Skeletal muscle tissue (tissue), 4 donors: ENCODE data around the gene CCDC89. TPM values are rescaled to one million over a fixed set of nuclear protein-coding genes. Genes with fewer than 3 reads are reported as not detected.
A peak's percentile ranks its signal among the peaks of the same experiment; 100 is the strongest.

Experiments
- H3K27ac ChIP-seq: one replicate; pipeline ENCODE4 v1.7.0; 2013; ENCODE audit warnings: mild to moderate bottlenecking, low read depth, low read length, inconsistent platforms
- H3K27me3 ChIP-seq, 3 donors: one replicate each; pipeline ENCODE4 v1.7.0; 2013; ENCODE audit warnings: low read length in 3 of 3; ENCODE audit not compliant: control insufficient read depth in 3 of 3, insufficient read depth in 3 of 3
- H3K36me3 ChIP-seq, 3 donors: one replicate each; pipeline ENCODE4 v1.7.0; 2013; ENCODE audit warnings: low read length in 3 of 3; ENCODE audit not compliant: control insufficient read depth in 3 of 3, insufficient read depth in 3 of 3
- H3K4me1 ChIP-seq, 3 donors: one replicate each; pipeline ENCODE4 v1.7.0; 2013; ENCODE audit warnings: low read length in 3 of 3, mild to moderate bottlenecking in 3 of 3; ENCODE audit not compliant: control insufficient read depth in 3 of 3, insufficient read depth in 3 of 3
- H3K4me3 ChIP-seq, 3 donors: one replicate each; pipeline ENCODE4 v1.7.0; 2013; ENCODE audit warnings: low read length in 3 of 3
- H3K9ac ChIP-seq, 3 donors: one replicate each; pipeline ENCODE4 v1.7.0; 2013; ENCODE audit warnings: low read length in 3 of 3, mild to moderate bottlenecking in 3 of 3, moderate library complexity in 2 of 3, low read depth in 1 of 3
- H3K9me3 ChIP-seq, 3 donors: one replicate each; pipeline ENCODE4 v1.7.0; 2013; ENCODE audit warnings: low read length in 3 of 3; ENCODE audit not compliant: control insufficient read depth in 3 of 3
- total RNA-seq: library from RNA; depleted of rRNA; stranded (reverse); fragments of >200 nt; gene quantifications from one replicate; pipeline ENCODE4 v1.2.3, GENCODE V29; 2014
- donor health status: Osteomylitis.

CCDC89 gene
- 1.0 TPM for total RNA-seq

GRCh38 chr11:85685820-85686459 lies at the start of gene CCDC89:
Gene CCDC89 (minus strand): TSS chr11:85686195. CDS start chr11:85686130, 65 bp downstream.
- Histone ChIP-seq H3K4me3 (peak within 1 kb of the TSS; percentile 65 to 81 (median 80)), H3K9ac (peak within 1 kb of the TSS; percentile 51 to 72 (median 66)), H3K9me3 (no peaks in the 10 kb centered on the region), H3K4me1 (peaks cover 15 to 33% (median 16%) of the 10 kb centered on the region in 3 donors), H3K27me3 (no peaks in the 10 kb centered on the region), H3K36me3 (no peaks in the 10 kb centered on the region), H3K27ac (peak within 1 kb of the TSS; percentile 71)

- H3K9me3 ChIP-seq: no peaks in the 10 kb centered on the region
- H3K27ac ChIP-seq: no peak overlapping the region
- no peak overlapping the region for H3K9ac ChIP-seq
- H3K4me1 ChIP-seq: no peaks in the 10 kb centered on the region
- H3K36me3 ChIP-seq: no peaks in the 10 kb centered on the region
- H3K4me3 ChIP-seq: no peak overlapping the region
- H3K27me3 ChIP-seq: no peaks in the 10 kb centered on the region
Observed at GRCh38 chr11:85732965-85733364, 47.0 kb upstream of the CCDC89 start.

GRCh38 chr11:85726381-85726780 lies 40.4 kb upstream of the CCDC89 start:
- H3K4me1 ChIP-seq: no peaks in the 10 kb centered on the region
- no peaks in the 10 kb centered on the region for H3K9me3 ChIP-seq
- no peak overlapping the region for H3K27ac ChIP-seq
- H3K27me3 ChIP-seq: no peaks in the 10 kb centered on the region
- no peaks in the 10 kb centered on the region for H3K36me3 ChIP-seq
- H3K9ac ChIP-seq: no peak overlapping the region
- no peak overlapping the region for H3K4me3 ChIP-seq

GRCh38 chr11:85725510-85726258 lies 39.7 kb upstream of the CCDC89 start:
- Histone ChIP-seq H3K4me1 (no peaks in the 10 kb centered on the region), H3K27ac (no peak overlapping the region), H3K27me3 (no peaks in the 10 kb centered on the region), H3K36me3 (no peaks in the 10 kb centered on the region), H3K9me3 (no peaks in the 10 kb centered on the region), H3K4me3 (no peak overlapping the region), H3K9ac (no peak overlapping the region)

- Histone ChIP-seq H3K4me1 (no peaks in the 10 kb centered on the region), H3K27ac (no peak overlapping the region), H3K36me3 (no peaks in the 10 kb centered on the region), H3K9me3 (no peaks in the 10 kb centered on the region), H3K4me3 (no peak overlapping the region), H3K27me3 (no peaks in the 10 kb centered on the region), H3K9ac (no peak overlapping the region)
Observed at GRCh38 chr11:85724748-85725465, 38.9 kb upstream of the CCDC89 start.

GRCh38 chr11:85723088-85723487 lies 37.1 kb upstream of the CCDC89 start:
- Histone ChIP-seq H3K9me3 (no peaks in the 10 kb centered on the region), H3K27ac (no peak overlapping the region), H3K4me3 (no peak overlapping the region), H3K27me3 (no peaks in the 10 kb centered on the region), H3K4me1 (peaks cover 5 to 13% (median 10%) of the 10 kb centered on the region in 3 donors), H3K36me3 (no peaks in the 10 kb centered on the region), H3K9ac (no peak overlapping the region)

- Histone ChIP-seq H3K9ac (no peak overlapping the region), H3K27me3 (no peaks in the 10 kb centered on the region), H3K4me3 (no peak overlapping the region), H3K36me3 (no peaks in the 10 kb centered on the region), H3K9me3 (no peaks in the 10 kb centered on the region), H3K4me1 (peaks cover 5 to 21% (median 13%) of the 10 kb centered on the region in 3 donors), H3K27ac (no peak overlapping the region)
Observed at GRCh38 chr11:85721191-85721590, 35.2 kb upstream of the CCDC89 start.

- H3K4me3 ChIP-seq: peak overlapping the region; percentile 33 to 65 (median 54)
- peak overlapping the region; percentile 40 to 65 (median 58) for H3K9ac ChIP-seq
- H3K27me3 ChIP-seq: no peaks in the 10 kb centered on the region
- no peaks in the 10 kb centered on the region for H3K36me3 ChIP-seq
- peaks cover 5 to 25% (median 13%) of the 10 kb centered on the region in 3 donors for H3K4me1 ChIP-seq
- H3K27ac ChIP-seq: peak overlapping the region; percentile 77
- H3K9me3 ChIP-seq: no peaks in the 10 kb centered on the region
Observed at GRCh38 chr11:85718991-85719807, 33.2 kb upstream of the CCDC89 start.

- no peaks in the 10 kb centered on the region for H3K36me3 ChIP-seq
- H3K4me3 ChIP-seq: peak overlapping the region; percentile 33 to 65 (median 54)
- peak overlapping the region; percentile 40 to 65 (median 58) for H3K9ac ChIP-seq
Observed at GRCh38 chr11:85718126-85718943, 32.3 kb upstream of the CCDC89 start.

More at GRCh38 chr11:85718126-85718943, 32.3 kb upstream of the CCDC89 start:
- Histone ChIP-seq H3K27me3 (no peaks in the 10 kb centered on the region), H3K4me1 (peaks cover 5 to 25% (median 13%) of the 10 kb centered on the region in 3 donors), H3K27ac (peak overlapping the region; percentile 77), H3K9me3 (no peaks in the 10 kb centered on the region)
